Endodermal cell (in vitro differentiated cells): ENCODE data around the gene UBE2M. TPM values are rescaled to one million over a fixed set of nuclear protein-coding genes. Genes with fewer than 3 reads are reported as not detected.

ENCODE experiments used
- DNase-seq: peaks from one replicate; pipeline ENCODE4 v3.0.0-alpha.2; 2017
- H3K27ac ChIP-seq: 2 replicates; pipeline ENCODE4 v1.5.1; 2013; ENCODE audit warnings: mild to moderate bottlenecking, low read depth, low read length, moderate library complexity
- H3K27me3 ChIP-seq: 2 replicates; pipeline ENCODE4 v1.6.1; 2013; ENCODE audit warnings: mild to moderate bottlenecking, low read length, moderate library complexity; ENCODE audit not compliant: insufficient read depth, control insufficient read depth, poor library complexity, severe bottlenecking
- H3K36me3 ChIP-seq: 2 replicates; pipeline ENCODE4 v1.7.0; 2013; ENCODE audit warnings: mild to moderate bottlenecking, low read length, moderate library complexity; ENCODE audit not compliant: control insufficient read depth, insufficient read depth
- H3K4me1 ChIP-seq: one replicate; pipeline ENCODE4 v1.7.0; 2013; ENCODE audit warnings: low read length; ENCODE audit not compliant: control insufficient read depth, insufficient read depth
- H3K4me3 ChIP-seq: 2 replicates; pipeline ENCODE4 v1.5.1; 2013; ENCODE audit warnings: mild to moderate bottlenecking, low read length, moderate library complexity
- H3K9ac ChIP-seq: 2 replicates; pipeline ENCODE4 v1.6.1; 2013; ENCODE audit warnings: mild to moderate bottlenecking, low read length, moderate library complexity; ENCODE audit not compliant: poor library complexity, severe bottlenecking; ENCODE audit errors: extremely low read depth
- H3K9me3 ChIP-seq: 2 replicates; pipeline ENCODE4 v1.6.1; 2013; ENCODE audit warnings: mild to moderate bottlenecking, low read length, moderate library complexity; ENCODE audit not compliant: control insufficient read depth
- H3K27ac Mint-ChIP-seq: 2 replicates; pipeline ENCODE4 v1.8.0; 2020; ENCODE audit warnings: mixed read lengths
- H3K27me3 Mint-ChIP-seq: 2 replicates; pipeline ENCODE4 v1.8.0; 2021; ENCODE audit warnings: mild to moderate bottlenecking, mixed read lengths; ENCODE audit not compliant: insufficient read depth
- H3K36me3 Mint-ChIP-seq: 2 replicates; pipeline ENCODE4 v1.8.0; 2020; ENCODE audit warnings: low read depth, mixed read lengths
- H3K4me1 Mint-ChIP-seq: 2 replicates; pipeline ENCODE4 v1.8.0; 2020; ENCODE audit warnings: mixed read lengths
- H3K4me3 Mint-ChIP-seq: 2 replicates; pipeline ENCODE4 v1.8.0; 2020; ENCODE audit warnings: mild to moderate bottlenecking, moderate library complexity, mixed read lengths
- H3K9me3 Mint-ChIP-seq: 2 replicates; pipeline ENCODE4 v1.8.0; 2020; ENCODE audit warnings: mild to moderate bottlenecking, mixed read lengths
- WGBS, 2 experiments: methylation state at CpG; one replicate each; pipeline versions ENCODE4 v1.1.5 to v1.1.7; 2013; ENCODE audit warnings: missing lambda C conversion rate in 2 of 2, mixed read lengths in 1 of 2; ENCODE audit not compliant: insufficient coverage in 1 of 2, insufficient read length in 1 of 2; 5-methylcytosine and 5-hydroxymethylcytosine counted together
- total RNA-seq, 2 donors: library from RNA; stranded (reverse); fragmentation: NEBNext Ultra II Directional in 1 of 2; extraction: Animal tissue kit (Norgen Biotek cat#: 25700) in 1 of 2; gene quantifications; 2 replicates in 1 of 2; 3 replicates in 1 of 2; pipeline ENCODE4 v1.2.1, GENCODE V29; 2021
- TF ChIP-seq, protein P1 (sequence below): fragments of 200-600 bp; sonication (generic); conservative IDR thresholded peaks from 2 replicates; pipeline ENCODE4 v1.5.0; 2021; ENCODE audit warnings: antibody characterized with exemption, mild to moderate bottlenecking

UBE2M gene
- total RNA-seq, 2 donors from 2014 or later, result 90.8 to 116 TPM

DNA sequence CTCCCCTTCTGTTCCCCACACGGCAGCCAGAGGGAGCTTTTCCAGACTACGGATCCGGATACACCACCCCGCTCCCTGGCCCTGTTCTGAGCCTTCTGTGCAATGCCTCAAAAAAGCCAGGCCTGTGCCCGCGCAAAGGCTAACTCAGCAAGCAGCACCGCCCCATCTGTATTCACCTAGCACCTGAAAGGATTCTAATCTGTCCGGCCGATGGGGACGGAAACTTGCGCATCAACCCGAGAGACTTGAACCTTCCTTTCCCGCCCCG is 39.4 kb downstream of the UBE2M start:
- Histone ChIP-seq H3K27ac (peak overlapping the region; percentile 98), H3K9ac (peak overlapping the region; percentile 95), H3K36me3 (peaks cover 9% of the 10 kb centered on the region), H3K27me3 (no peaks in the 10 kb centered on the region), H3K4me1 (peaks cover 4% of the 10 kb centered on the region), H3K9me3 (no peaks in the 10 kb centered on the region), H3K4me3 (peak overlapping the region; percentile 91)
- peaks cover 15% of the 10 kb centered on the region for H3K36me3 Mint-ChIP-seq
- no peaks in the 10 kb centered on the region for H3K9me3 Mint-ChIP-seq
- no peaks in the 10 kb centered on the region for H3K27me3 Mint-ChIP-seq
- H3K4me3 Mint-ChIP-seq, result peak overlapping the region; percentile 96
- peak; percentile 91 for DNase-seq
- H3K27ac Mint-ChIP-seq, result peak overlapping the region; percentile 99
- WGBS, 2 experiments, result 0 to 2% methylated on average over 11 to 14 of the region's 14 CpGs
- peaks cover 23% of the 10 kb centered on the region for H3K4me1 Mint-ChIP-seq
- TF ChIP-seq, protein P1, sequence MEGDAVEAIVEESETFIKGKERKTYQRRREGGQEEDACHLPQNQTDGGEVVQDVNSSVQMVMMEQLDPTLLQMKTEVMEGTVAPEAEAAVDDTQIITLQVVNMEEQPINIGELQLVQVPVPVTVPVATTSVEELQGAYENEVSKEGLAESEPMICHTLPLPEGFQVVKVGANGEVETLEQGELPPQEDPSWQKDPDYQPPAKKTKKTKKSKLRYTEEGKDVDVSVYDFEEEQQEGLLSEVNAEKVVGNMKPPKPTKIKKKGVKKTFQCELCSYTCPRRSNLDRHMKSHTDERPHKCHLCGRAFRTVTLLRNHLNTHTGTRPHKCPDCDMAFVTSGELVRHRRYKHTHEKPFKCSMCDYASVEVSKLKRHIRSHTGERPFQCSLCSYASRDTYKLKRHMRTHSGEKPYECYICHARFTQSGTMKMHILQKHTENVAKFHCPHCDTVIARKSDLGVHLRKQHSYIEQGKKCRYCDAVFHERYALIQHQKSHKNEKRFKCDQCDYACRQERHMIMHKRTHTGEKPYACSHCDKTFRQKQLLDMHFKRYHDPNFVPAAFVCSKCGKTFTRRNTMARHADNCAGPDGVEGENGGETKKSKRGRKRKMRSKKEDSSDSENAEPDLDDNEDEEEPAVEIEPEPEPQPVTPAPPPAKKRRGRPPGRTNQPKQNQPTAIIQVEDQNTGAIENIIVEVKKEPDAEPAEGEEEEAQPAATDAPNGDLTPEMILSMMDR, result peak; percentile 69

DNA sequence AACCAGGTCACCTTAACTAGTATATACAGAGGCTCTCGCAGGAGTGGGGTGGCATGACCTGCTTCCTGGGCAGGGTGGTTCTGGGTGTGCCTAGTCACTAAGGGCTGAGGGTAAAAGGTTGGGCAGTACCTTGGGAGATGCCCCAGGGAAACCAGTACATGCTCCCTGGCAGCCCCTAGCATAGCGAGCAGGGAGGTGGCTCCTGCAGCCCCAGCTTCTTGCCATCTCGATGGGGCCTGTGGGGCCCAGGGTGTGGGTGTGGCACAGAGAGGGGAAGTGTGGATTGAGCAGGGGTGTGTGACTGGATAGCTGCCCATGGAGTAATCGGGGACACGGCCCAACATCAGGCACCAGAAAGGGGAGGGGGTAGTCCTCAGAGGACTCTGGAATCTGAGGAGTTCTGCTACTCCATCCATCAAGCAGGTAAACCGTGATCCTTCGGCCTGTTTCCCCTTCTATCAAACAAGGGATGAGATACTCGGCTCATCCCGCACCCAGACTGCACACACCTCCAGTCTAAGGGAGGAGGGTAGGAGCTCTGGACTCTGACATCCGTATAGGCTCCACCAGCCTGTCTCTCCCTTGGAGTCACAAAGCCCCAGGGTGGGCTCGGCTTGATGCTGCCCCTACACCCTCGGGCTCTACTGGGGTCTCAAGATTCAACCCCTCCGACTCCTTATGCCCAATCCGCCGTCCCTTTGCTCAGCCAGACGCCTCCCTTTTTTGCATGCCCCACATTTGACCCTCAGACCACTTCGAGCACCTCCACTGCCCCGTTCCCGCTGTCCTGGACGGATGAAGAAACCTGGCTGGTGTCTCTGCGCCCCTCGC is 39.9 kb downstream of the UBE2M start:
- H3K4me1 ChIP-seq, result peaks cover 4% of the 10 kb centered on the region
- H3K27ac Mint-ChIP-seq, result peak overlapping the region; percentile 99
- peak overlapping the region; percentile 95 for H3K9ac ChIP-seq
- H3K4me1 Mint-ChIP-seq, result peaks cover 23% of the 10 kb centered on the region
- 36 to 42% methylated on average over 7 to 22 of the region's 22 CpGs for WGBS, 2 experiments
- H3K36me3 ChIP-seq, result peaks cover 9% of the 10 kb centered on the region
- H3K4me3 ChIP-seq, result peak overlapping the region; percentile 91
- no peaks in the 10 kb centered on the region for H3K27me3 ChIP-seq
- DNase-seq, result no peak
- H3K4me3 Mint-ChIP-seq, result peak overlapping the region; percentile 96
- H3K27me3 Mint-ChIP-seq, result no peaks in the 10 kb centered on the region
- TF ChIP-seq, protein P1, result no peak
- no peaks in the 10 kb centered on the region for H3K9me3 ChIP-seq
- no peaks in the 10 kb centered on the region for H3K9me3 Mint-ChIP-seq
- peak overlapping the region; percentile 98 for H3K27ac ChIP-seq
- peaks cover 15% of the 10 kb centered on the region for H3K36me3 Mint-ChIP-seq

DNA sequence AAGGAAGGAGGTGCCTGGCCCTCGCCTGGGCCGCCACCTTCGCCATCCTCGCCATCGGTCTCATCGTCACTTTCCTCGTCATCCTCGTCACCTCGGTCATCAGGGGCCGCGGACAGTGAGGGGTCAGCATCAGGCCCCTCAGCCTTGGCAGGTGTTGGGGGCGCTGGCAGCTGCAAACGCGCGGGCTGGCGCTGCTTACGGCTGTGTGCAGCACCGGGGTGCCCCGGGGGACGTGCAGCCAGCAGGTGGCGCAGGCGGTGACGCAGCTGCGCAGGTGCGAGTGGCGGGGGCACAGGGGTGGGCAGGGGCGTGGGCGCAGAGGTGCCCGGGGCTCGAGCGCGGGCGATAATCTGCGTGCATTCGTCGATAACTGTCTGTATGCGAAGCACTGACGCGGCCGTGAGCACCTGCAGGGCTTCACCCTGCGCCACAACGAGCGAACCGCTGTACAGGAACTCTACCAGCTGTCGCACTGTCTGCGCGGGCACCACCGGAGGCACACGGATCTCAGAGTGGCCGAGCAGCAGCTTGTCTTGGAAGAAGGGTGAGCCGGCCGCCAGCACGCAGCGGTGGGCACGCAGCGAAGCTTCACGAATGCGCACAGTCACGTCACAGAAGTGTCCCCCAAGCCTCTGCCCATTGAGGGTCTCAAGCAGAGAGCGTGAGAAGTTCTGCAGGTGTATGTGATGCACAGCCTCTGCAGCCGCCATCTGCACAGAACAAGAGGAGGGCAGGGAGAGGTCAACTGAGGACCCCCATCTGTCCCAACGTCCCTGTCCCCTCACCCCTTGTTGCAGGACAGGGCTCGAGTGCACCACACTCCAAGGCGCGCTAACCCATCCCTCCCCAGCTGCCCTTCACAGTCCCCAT is 41.2 kb downstream of the UBE2M start:
- no peak overlapping the region for H3K9ac ChIP-seq
- H3K36me3 ChIP-seq, result peaks cover 9% of the 10 kb centered on the region
- H3K9me3 ChIP-seq, result no peaks in the 10 kb centered on the region
- Mint-ChIP-seq H3K36me3 (peaks cover 15% of the 10 kb centered on the region), H3K27me3 (no peaks in the 10 kb centered on the region), H3K4me3 (peak overlapping the region; percentile 96), H3K9me3 (no peaks in the 10 kb centered on the region), H3K27ac (no peak overlapping the region), H3K4me1 (peaks cover 23% of the 10 kb centered on the region)
- 96 to 98% methylated on average over 30 to 65 of the region's 65 CpGs for WGBS, 2 experiments
- TF ChIP-seq, protein P1, result peak; percentile 54
- no peak overlapping the region for H3K4me3 ChIP-seq
- no peak for DNase-seq
- peaks cover 4% of the 10 kb centered on the region for H3K4me1 ChIP-seq
- no peaks in the 10 kb centered on the region for H3K27me3 ChIP-seq
- H3K27ac ChIP-seq, result no peak overlapping the region
